ENCODE measurements around the gene RAMP2. TPM values are rescaled to one million over a fixed set of nuclear protein-coding genes. Genes with fewer than 3 reads are reported as not detected.
"Not testable (repeated sequence)": the region's sequence is repeated elsewhere in the genome, so short reads cannot be mapped to it uniquely, and the experiment has no call there.

The RAMP2 gene
- polyA plus RNA-seq, 2 of the 4 experiments (the other 2 are of a cell fraction), result 0.49 to 0.87 TPM

GRCh38 chr17:42725143-42725542 is 35.9 kb upstream of the RAMP2 start:
- Histone ChIP-seq H3K4me1 (no peaks in the 10 kb centered on the region), H3K4me2 (no peak overlapping the region), H3K27ac (no peak overlapping the region), H3K9me3 (no peaks in the 10 kb centered on the region), H3K4me3 (no peak overlapping the region)
- 95% methylated on average over 6 of the region's 6 CpGs for WGBS (ENCODE audit: missing lambda C conversion rate)
- TF ChIP-seq CEBPB (IDR thresholded peaks at IDR 0.05) (peak; percentile 26 to 59; a peak in 3 of 4 replicates), HOXB13 (CRISPR knock-in tag; IDR thresholded peaks at IDR 0.05; ENCODE audit: low read depth) (no peak)
- ATAC-seq (no peak), FAIRE-seq (no peak), DNase-seq (ENCODE audit: low read depth in 1 of 2, low spot score in 1 of 2) (no peak)
- CTCF ChIA-PET, result interaction anchor here (0.8 to 1.9 kb wide), 8 partner anchors 8 to 143 kb away, joined by 3 to 6 read pairs (median 4); partner anchors contain the start of genes BECN1 and VPS25
- POLR2A ChIA-PET, result no interaction called here

- CTCF ChIA-PET, result interaction anchor here (1.1 kb wide), 1 partner anchor 23 kb away, joined by 5 read pairs; no protein-coding TSS in a partner anchor
Measured at GRCh38 chr17:42740699-42741098, 20.3 kb upstream of the RAMP2 start.

GRCh38 chr17:42742916-42743315 is 18.1 kb upstream of the RAMP2 start:
- H3K4me2 ChIP-seq; DNase-seq (ENCODE audit: low read depth in 1 of 2, low spot score in 1 of 2); FAIRE-seq; POLR2A ChIA-PET; H3K9me3 ChIP-seq; H3K4me3 ChIP-seq; ATAC-seq; H3K27ac ChIP-seq; H3K4me1 ChIP-seq: not testable (repeated sequence)
- 94% methylated on average over 11 of the region's 11 CpGs for WGBS (ENCODE audit: missing lambda C conversion rate)
- CTCF ChIA-PET, result interaction anchor here (0.6 to 2.3 kb wide), 13 partner anchors 11 to 165 kb away, joined by 3 to 10 read pairs (median 6); partner anchors contain the start of genes BECN1, PSMC3IP and RAMP2

More at GRCh38 chr17:42740699-42741098, 20.3 kb upstream of the RAMP2 start:
- Histone ChIP-seq H3K9me3 (peaks cover 6% of the 10 kb centered on the region; the same call in 1 of the 3 replicates), H3K4me1 (peaks cover 9% of the 10 kb centered on the region; the same call in 2 of the 3 replicates), H3K4me3 (no peak overlapping the region), H3K27ac (no peak overlapping the region), H3K4me2 (no peak overlapping the region)
- peak; percentile 81 for FAIRE-seq
- no peak for DNase-seq (ENCODE audit: low read depth in 1 of 2, low spot score in 1 of 2)
- WGBS (ENCODE audit: missing lambda C conversion rate), result 16% methylated on average over 1 of the region's 1 CpG
- no peak for ATAC-seq
- TF ChIP-seq SREBF2 (IDR thresholded peaks at IDR 0.05) (no peak), ZFP36 (IDR thresholded peaks at IDR 0.05; ENCODE audit: borderline replicate concordance, partially characterized antibody) (no peak), PBX3 (IDR thresholded peaks at IDR 0.05) (no peak), HOXB13 (CRISPR knock-in tag; IDR thresholded peaks at IDR 0.05; ENCODE audit: low read depth) (no peak), BHLHE40 (IDR thresholded peaks at IDR 0.05; ENCODE audit: low read depth, low read length) (no peak), RARB (CRISPR knock-in tag; IDR thresholded peaks at IDR 0.05) (no peak), EHMT2 (IDR thresholded peaks at IDR 0.05; ENCODE audit: low read depth) (no peak), REST (IDR thresholded peaks at IDR 0.05) (no peak), FOSB (CRISPR knock-in tag; IDR thresholded peaks at IDR 0.05) (no peak), CBX8 (IDR thresholded peaks at IDR 0.05) (no peak), KDM5A (IDR thresholded peaks at IDR 0.05) (no peak), PHF8 (IDR thresholded peaks at IDR 0.05; ENCODE audit: borderline replicate concordance, low read depth) (no peak), EHF (CRISPR knock-in tag; IDR thresholded peaks at IDR 0.05) (no peak), ATOH8 (CRISPR knock-in tag; IDR thresholded peaks at IDR 0.05; ENCODE audit: low read depth) (no peak), RAD21 (conservative IDR thresholded peaks at IDR 0.05 in 1 of 2, IDR thresholded peaks at IDR 0.05 in 1 of 2) (no peak)
- POLR2A ChIA-PET, result no interaction called here

All from A549 (cell line).